Peyer's patch (tissue), 4 donors: ENCODE data around the gene WRAP73. TPM values are rescaled to one million over a fixed set of nuclear protein-coding genes. Genes with fewer than 3 reads are reported as not detected.

Experiments used
- DNase-seq, 3 donors: peaks; one replicate each; pipeline ENCODE4 v3.0.0-alpha.2; 2017 to 2019
- H3K27ac ChIP-seq, 4 donors: fragments of 200-600 bp; sonication (generic); one replicate each; pipeline ENCODE4 v1.5.1; 2016 to 2019
- H3K27me3 ChIP-seq, 2 donors: fragments of 200-600 bp; sonication (generic); one replicate each; pipeline ENCODE4 v1.5.1; 2019
- H3K36me3 ChIP-seq, 3 donors: fragments of 200-600 bp; sonication (generic); one replicate each; pipeline ENCODE4 v1.5.1; 2016 to 2019
- H3K4me1 ChIP-seq, 4 donors: fragments of 200-600 bp; sonication (generic); one replicate each; pipeline ENCODE4 v1.5.1; 2016 to 2019
- H3K4me3 ChIP-seq, 4 donors: fragments of 200-600 bp; sonication (generic); 1 replicate in 3 of 4; 2 replicates in 1 of 4; pipeline ENCODE4 v1.5.1; 2016 to 2019; ENCODE audit warnings: mild to moderate bottlenecking in 1 of 4
- H3K9me3 ChIP-seq, 4 donors: fragments of 200-600 bp; sonication (generic); one replicate each; pipeline ENCODE4 v1.5.1; 2016 to 2019; ENCODE audit warnings: mild to moderate bottlenecking in 1 of 4
- POLR2A ChIP-seq, 2 donors: fragments of 450-650 bp; IDR thresholded peaks; one replicate each; pipeline ENCODE4 v1.5.1; 2017; ENCODE audit warnings: antibody characterized with exemption in 2 of 2, mild to moderate bottlenecking in 2 of 2, moderate library complexity in 2 of 2
- total RNA-seq, 4 donors: library from RNA; depleted of rRNA; stranded (reverse); fragments of >200 nt; gene quantifications; one replicate each; pipeline ENCODE4 v1.1.0, GENCODE V29; 2016
- TF ChIP-seq, protein P1 (sequence below), 6 experiments: fragments of 450-650 bp in 4 of 6; fragments of 200-600 bp in 2 of 6; sonication (generic) in 1 of 6; IDR thresholded peaks; one replicate each; pipeline ENCODE4 v1.5.1; 2017 to 2019; ENCODE audit warnings: antibody characterized with exemption in 6 of 6, mild to moderate bottlenecking in 3 of 6, moderate library complexity in 1 of 6

Gene WRAP73
- total RNA-seq, 4 donors from 2014 or later, result 34.3 to 71.1 (median 49.4) TPM

DNA sequence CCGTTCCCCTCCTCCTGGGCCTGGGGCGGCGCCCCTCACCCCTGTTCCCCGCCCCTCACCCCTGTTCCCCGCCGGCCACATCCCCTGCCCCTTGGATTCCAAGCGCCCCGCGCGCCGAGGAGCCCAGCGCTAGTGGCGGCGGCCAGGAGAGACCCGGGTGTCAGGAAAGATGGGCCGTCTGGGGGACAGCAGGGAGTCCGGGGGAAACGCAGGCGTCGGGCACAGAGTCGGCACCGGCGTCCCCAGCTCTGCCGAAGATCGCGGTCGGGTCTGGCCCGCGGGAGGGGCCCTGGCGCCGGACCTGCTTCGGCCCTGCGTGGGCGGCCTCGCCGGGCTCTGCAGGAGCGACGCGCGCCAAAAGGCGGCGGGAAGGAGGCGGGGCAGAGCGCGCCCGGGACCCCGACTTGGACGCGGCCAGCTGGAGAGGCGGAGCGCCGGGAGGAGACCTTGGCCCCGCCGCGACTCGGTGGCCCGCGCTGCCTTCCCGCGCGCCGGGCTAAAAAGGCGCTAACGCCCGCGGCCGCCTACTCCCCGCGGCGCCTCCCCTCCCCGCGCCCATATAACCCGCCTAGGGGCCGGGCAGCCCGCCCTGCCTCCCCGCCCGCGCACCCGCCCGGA lies 2.1 kb upstream of the WRAP73 start, which contains the start of gene TP73:
Gene TP73, plus strand, starts transcription at position 587 of the 618 bp plus-strand sequence. CDS start 29,850 bp downstream, outside the sequence.
- Histone ChIP-seq H3K4me3 (peak within 1 kb of the TSS in 3 of 4 donors; percentile 47 to 52 (median 47)), H3K4me1 (peaks cover 0 to 43% (median 25%) of the 10 kb centered on the region in 4 donors), H3K27me3 (peaks cover 0 to 35% of the 10 kb centered on the region in 2 donors), H3K36me3 (peaks cover 0 to 5% (median 0%) of the 10 kb centered on the region in 3 donors), H3K27ac (peak within 1 kb of the TSS in 1 of 4 donors; percentile 10), H3K9me3 (no peaks in the 10 kb centered on the region)
- no peak for TF ChIP-seq POLR2A (IDR thresholded peaks at IDR 0.05)
- peak in 1 of 3 donors; percentile 45 for DNase-seq

DNA sequence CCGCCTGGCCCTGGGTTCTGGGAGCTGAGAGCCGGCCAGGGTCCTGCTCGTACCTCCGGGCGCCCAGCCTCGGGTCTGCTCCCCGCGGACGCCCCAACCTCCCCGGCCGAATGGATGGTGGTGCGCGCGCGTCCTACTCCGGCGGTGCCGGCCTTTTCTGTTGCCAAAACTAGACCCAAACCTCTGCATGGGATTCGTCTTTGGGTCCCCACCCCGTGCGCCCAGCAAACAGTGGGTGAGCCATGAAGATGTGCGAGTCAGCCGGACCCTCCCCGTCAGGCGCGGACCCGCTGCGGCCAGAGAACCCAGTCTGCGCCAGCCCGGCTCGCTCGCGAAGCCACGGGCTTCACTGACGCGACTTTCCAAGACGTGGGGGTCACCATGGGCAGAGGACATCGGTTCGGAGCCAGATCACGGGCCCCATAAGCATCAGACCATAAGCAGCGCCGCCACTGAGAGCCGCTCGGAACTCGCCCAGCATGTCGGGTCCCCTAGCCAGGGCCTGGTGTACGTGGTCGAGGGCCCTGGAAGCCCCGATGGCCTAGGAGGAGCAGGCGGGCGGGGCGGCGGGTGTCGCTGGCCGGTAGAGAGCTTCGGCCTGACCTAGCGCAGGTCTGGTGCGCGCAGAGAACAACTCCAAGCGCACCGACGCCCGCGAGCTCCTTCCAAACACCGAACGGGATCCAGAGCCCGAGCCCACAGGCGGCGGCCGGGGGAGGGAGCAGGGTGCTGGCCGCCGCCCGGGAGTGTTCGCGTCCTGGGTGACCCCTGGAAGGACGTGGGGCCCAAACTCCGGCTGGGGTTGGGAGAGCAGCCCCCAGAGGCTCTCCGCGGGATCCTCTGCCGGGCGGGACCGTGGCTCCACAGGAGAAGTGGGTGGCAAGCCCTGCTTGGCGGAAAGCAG lies 1.4 kb upstream of the WRAP73 start:
- H3K27me3 ChIP-seq, result peaks cover 0 to 35% of the 10 kb centered on the region in 2 donors
- H3K27ac ChIP-seq, result peak overlapping the region in 1 of 4 donors; percentile 10
- peaks cover 0 to 12% (median 0%) of the 10 kb centered on the region in 3 donors for H3K36me3 ChIP-seq
- H3K4me1 ChIP-seq, result peaks cover 0 to 43% (median 25%) of the 10 kb centered on the region in 4 donors
- H3K9me3 ChIP-seq, result no peaks in the 10 kb centered on the region
- DNase-seq, result peak in 1 of 3 donors; percentile 53
- H3K4me3 ChIP-seq, result peak overlapping the region in 3 of 4 donors; percentile 47 to 98 (median 52)
- TF ChIP-seq POLR2A (IDR thresholded peaks at IDR 0.05), result no peak
- TF ChIP-seq, protein P1, sequence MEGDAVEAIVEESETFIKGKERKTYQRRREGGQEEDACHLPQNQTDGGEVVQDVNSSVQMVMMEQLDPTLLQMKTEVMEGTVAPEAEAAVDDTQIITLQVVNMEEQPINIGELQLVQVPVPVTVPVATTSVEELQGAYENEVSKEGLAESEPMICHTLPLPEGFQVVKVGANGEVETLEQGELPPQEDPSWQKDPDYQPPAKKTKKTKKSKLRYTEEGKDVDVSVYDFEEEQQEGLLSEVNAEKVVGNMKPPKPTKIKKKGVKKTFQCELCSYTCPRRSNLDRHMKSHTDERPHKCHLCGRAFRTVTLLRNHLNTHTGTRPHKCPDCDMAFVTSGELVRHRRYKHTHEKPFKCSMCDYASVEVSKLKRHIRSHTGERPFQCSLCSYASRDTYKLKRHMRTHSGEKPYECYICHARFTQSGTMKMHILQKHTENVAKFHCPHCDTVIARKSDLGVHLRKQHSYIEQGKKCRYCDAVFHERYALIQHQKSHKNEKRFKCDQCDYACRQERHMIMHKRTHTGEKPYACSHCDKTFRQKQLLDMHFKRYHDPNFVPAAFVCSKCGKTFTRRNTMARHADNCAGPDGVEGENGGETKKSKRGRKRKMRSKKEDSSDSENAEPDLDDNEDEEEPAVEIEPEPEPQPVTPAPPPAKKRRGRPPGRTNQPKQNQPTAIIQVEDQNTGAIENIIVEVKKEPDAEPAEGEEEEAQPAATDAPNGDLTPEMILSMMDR (IDR thresholded peaks at IDR 0.05), result no peak

- DNase-seq, result peak in 1 of 3 donors; percentile 46
- Histone ChIP-seq H3K36me3 (peaks cover 0 to 21% (median 0%) of the 10 kb centered on the region in 3 donors), H3K4me1 (peaks cover 0 to 43% (median 25%) of the 10 kb centered on the region in 4 donors), H3K9me3 (no peaks in the 10 kb centered on the region), H3K4me3 (peak overlapping the region in 3 of 4 donors; percentile 83 to 98 (median 96)), H3K27ac (no peak overlapping the region), H3K27me3 (peaks cover 0 to 35% of the 10 kb centered on the region in 2 donors)
- TF ChIP-seq, protein P1 (IDR thresholded peaks at IDR 0.05), result no peak
- no peak for TF ChIP-seq POLR2A (IDR thresholded peaks at IDR 0.05)
Measured at GRCh38 chr1:3650248-3651025, 534 bp upstream of the WRAP73 start.

DNA sequence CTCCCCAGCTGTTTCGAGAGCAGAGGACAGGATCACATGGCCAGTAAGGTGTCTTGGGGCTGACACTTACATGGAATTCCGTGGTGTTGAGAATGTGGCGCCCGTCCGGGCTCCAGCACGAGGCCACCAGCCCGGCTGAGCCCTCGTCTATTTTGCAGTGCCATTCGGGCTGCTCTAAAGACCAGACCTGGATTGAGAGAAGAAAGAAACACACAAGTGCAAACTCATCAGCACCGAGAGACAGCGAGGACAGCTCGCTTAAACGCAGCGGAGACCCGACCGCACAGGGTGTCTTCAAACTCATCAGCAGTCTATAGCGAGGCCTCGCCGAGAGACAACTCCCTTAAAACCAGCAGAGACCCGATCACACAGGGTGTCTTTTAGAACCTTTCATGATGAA lies 3.3 kb downstream of the WRAP73 start:
- H3K9me3 ChIP-seq, result no peaks in the 10 kb centered on the region
- TF ChIP-seq, protein P1 (IDR thresholded peaks at IDR 0.05), result no peak
- no peak for TF ChIP-seq POLR2A (IDR thresholded peaks at IDR 0.05)
- no peak overlapping the region for H3K27ac ChIP-seq
- DNase-seq, result peak in 1 of 3 donors; percentile 13
- no peak overlapping the region for H3K4me3 ChIP-seq
- peaks cover 0 to 27% (median 16%) of the 10 kb centered on the region in 4 donors for H3K4me1 ChIP-seq
- peaks cover 0 to 13% of the 10 kb centered on the region in 2 donors for H3K27me3 ChIP-seq
- peaks cover 0 to 32% (median 0%) of the 10 kb centered on the region in 3 donors for H3K36me3 ChIP-seq

DNA sequence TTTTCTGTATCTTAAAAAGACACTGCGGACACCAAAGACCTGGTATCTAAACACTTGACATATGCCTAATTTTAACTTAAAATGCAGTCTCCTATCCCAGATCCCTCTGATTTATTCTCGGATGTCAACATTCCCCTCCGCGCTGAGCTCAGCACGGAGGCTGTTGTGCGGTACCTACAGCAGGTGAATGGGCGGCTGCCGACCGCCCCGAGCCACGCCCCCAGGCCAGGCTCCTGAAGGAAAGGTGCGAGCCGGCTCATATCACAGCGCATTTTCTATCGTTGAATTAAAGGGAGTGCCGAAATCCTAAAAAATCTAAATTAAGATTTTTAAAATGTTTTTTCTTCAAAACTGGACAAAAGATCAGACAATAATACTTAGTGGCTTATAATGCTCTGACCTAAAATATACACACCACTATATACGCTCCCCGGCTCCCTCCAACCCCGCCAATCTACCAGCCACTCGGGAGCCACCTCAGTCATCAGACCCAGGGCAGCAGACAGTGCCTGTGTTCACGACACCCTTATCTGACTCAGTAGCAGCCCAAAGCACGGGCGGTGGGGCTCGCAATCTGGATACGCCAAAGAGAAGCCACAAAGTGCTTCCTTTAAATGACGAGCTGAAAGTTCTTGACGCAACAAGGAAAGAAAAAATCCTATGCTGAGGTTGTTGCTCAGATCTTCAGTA lies 4.1 kb downstream of the WRAP73 start:
- H3K27ac ChIP-seq, result no peak overlapping the region
- peaks cover 0 to 19% (median 8%) of the 10 kb centered on the region in 4 donors for H3K4me1 ChIP-seq
- no peak overlapping the region for H3K4me3 ChIP-seq
- peaks cover 0 to 38% (median 0%) of the 10 kb centered on the region in 3 donors for H3K36me3 ChIP-seq
- DNase-seq, result peak in 1 of 3 donors; percentile 23
- H3K9me3 ChIP-seq, result no peaks in the 10 kb centered on the region
- TF ChIP-seq, protein P1 (IDR thresholded peaks at IDR 0.05), result no peak
- no peak for TF ChIP-seq POLR2A (IDR thresholded peaks at IDR 0.05)
- peaks cover 0 to 5% of the 10 kb centered on the region in 2 donors for H3K27me3 ChIP-seq
